GM23338 (cell line): ENCODE data around the gene ZNF850.

Experiments used
- EZH2 ChIP-seq: fragments of 200-600 bp; sonication (generic); IDR thresholded peaks from one replicate; pipeline ENCODE4 v1.8.0; 2017; ENCODE audit warnings: antibody characterized with exemption, mild to moderate bottlenecking, low read depth; ENCODE audit not compliant: unreplicated experiment
- EZH2phosphoT487 ChIP-seq: fragments of 200-600 bp; sonication (generic); IDR thresholded peaks from one replicate; pipeline ENCODE4 v1.8.1; 2018; ENCODE audit warnings: antibody characterized with exemption; ENCODE audit not compliant: unreplicated experiment
- JUNB ChIP-seq: IDR thresholded peaks from one replicate; pipeline ENCODE4 v1.6.1; 2016; ENCODE audit warnings: antibody characterized with exemption; ENCODE audit not compliant: unreplicated experiment
- POLR2AphosphoS5 ChIP-seq: IDR thresholded peaks from 2 replicates; pipeline ENCODE4 v1.6.1; 2016; ENCODE audit warnings: antibody characterized with exemption, low read depth
- STAT1 ChIP-seq: IDR thresholded peaks from one replicate; pipeline ENCODE4 v1.6.1; 2016; ENCODE audit warnings: antibody characterized with exemption; ENCODE audit not compliant: unreplicated experiment
- ZNF331 ChIP-seq: fragments of 250-450 bp; sonication (Bioruptor Pico); IDR thresholded peaks from 2 replicates; pipeline ENCODE4 v1.5.0; 2020; ENCODE audit warnings: low read depth, mild to moderate bottlenecking, moderate library complexity
- TF ChIP-seq, protein P1 (sequence below), 2 experiments: fragments of 200-600 bp in 1 of 2; sonication (generic) in 1 of 2; conservative IDR thresholded peaks; 2 replicates each; pipeline versions ENCODE4 v1.5.1 to v1.6.1; 2016 to 2017; ENCODE audit warnings: antibody characterized with exemption in 2 of 2, low read depth in 2 of 2, mild to moderate bottlenecking in 2 of 2, moderate library complexity in 1 of 2
- TF ChIP-seq, protein P2 (sequence below): IDR thresholded peaks from one replicate; pipeline ENCODE4 v1.6.1; 2018; ENCODE audit warnings: antibody characterized with exemption; ENCODE audit not compliant: unreplicated experiment
- TF ChIP-seq, protein P3 (sequence below): IDR thresholded peaks from 2 replicates; pipeline ENCODE4 v1.6.1; 2016; ENCODE audit warnings: antibody characterized with exemption

DNA sequence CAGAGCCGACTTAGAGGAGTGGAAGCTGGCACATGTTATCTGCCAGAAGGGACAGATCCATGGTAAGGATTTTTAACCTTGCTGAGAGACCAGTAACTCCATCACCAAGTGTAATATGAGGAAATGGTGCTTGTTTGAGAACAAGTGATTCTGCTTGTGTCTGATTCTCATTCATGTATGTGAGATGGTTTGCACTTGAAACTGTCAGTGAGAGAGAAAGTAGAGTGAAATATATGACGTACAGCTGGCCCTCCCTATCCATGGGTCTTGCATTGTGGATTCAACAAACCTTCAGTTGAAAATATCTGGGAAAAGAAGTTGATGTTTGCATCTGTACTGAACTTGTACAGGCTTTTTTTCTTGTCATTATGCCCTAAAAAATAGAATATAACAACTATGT is 104.0 kb downstream of the ZNF850 start:
- TF ChIP-seq POLR2AphosphoS5 (no peak), EZH2 (no peak), JUNB (no peak), ZNF331 (CRISPR knock-in tag) (no peak), EZH2phosphoT487 (no peak), STAT1 (no peak)
- TF ChIP-seq, protein P1, sequence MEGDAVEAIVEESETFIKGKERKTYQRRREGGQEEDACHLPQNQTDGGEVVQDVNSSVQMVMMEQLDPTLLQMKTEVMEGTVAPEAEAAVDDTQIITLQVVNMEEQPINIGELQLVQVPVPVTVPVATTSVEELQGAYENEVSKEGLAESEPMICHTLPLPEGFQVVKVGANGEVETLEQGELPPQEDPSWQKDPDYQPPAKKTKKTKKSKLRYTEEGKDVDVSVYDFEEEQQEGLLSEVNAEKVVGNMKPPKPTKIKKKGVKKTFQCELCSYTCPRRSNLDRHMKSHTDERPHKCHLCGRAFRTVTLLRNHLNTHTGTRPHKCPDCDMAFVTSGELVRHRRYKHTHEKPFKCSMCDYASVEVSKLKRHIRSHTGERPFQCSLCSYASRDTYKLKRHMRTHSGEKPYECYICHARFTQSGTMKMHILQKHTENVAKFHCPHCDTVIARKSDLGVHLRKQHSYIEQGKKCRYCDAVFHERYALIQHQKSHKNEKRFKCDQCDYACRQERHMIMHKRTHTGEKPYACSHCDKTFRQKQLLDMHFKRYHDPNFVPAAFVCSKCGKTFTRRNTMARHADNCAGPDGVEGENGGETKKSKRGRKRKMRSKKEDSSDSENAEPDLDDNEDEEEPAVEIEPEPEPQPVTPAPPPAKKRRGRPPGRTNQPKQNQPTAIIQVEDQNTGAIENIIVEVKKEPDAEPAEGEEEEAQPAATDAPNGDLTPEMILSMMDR (conservative IDR thresholded peaks at IDR 0.05; ENCODE audit: low read depth in 2 of 2): no peak
- TF ChIP-seq, protein P2, sequence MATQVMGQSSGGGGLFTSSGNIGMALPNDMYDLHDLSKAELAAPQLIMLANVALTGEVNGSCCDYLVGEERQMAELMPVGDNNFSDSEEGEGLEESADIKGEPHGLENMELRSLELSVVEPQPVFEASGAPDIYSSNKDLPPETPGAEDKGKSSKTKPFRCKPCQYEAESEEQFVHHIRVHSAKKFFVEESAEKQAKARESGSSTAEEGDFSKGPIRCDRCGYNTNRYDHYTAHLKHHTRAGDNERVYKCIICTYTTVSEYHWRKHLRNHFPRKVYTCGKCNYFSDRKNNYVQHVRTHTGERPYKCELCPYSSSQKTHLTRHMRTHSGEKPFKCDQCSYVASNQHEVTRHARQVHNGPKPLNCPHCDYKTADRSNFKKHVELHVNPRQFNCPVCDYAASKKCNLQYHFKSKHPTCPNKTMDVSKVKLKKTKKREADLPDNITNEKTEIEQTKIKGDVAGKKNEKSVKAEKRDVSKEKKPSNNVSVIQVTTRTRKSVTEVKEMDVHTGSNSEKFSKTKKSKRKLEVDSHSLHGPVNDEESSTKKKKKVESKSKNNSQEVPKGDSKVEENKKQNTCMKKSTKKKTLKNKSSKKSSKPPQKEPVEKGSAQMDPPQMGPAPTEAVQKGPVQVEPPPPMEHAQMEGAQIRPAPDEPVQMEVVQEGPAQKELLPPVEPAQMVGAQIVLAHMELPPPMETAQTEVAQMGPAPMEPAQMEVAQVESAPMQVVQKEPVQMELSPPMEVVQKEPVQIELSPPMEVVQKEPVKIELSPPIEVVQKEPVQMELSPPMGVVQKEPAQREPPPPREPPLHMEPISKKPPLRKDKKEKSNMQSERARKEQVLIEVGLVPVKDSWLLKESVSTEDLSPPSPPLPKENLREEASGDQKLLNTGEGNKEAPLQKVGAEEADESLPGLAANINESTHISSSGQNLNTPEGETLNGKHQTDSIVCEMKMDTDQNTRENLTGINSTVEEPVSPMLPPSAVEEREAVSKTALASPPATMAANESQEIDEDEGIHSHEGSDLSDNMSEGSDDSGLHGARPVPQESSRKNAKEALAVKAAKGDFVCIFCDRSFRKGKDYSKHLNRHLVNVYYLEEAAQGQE: no peak
- TF ChIP-seq, protein P3, sequence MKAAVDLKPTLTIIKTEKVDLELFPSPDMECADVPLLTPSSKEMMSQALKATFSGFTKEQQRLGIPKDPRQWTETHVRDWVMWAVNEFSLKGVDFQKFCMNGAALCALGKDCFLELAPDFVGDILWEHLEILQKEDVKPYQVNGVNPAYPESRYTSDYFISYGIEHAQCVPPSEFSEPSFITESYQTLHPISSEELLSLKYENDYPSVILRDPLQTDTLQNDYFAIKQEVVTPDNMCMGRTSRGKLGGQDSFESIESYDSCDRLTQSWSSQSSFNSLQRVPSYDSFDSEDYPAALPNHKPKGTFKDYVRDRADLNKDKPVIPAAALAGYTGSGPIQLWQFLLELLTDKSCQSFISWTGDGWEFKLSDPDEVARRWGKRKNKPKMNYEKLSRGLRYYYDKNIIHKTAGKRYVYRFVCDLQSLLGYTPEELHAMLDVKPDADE: no peak
